Measurements from ENCODE around the gene DPM2. TPM values are rescaled to one million over a fixed set of nuclear protein-coding genes. Genes with fewer than 3 reads are reported as not detected.

The DPM2 gene
- total RNA-seq, 2 donors from 2014 or later, result 25.1 to 28.6 TPM

GRCh38 chr9:127927201-127927987, 10.3 kb downstream of the DPM2 start:
- peak; percentile 78 to 90 for DNase-seq

GRCh38 chr9:127926906-127927200, 10.8 kb downstream of the DPM2 start:
- no peak for ATAC-seq
- intact Hi-C loops (cut with DNase I, micrococcal nuclease), result loop anchor here in 1 of 2 donors (10.0 kb wide), 1 partner anchor 332 kb away; no protein-coding TSS in a partner anchor
- no peak for DNase-seq

More at GRCh38 chr9:127927201-127927987, 10.3 kb downstream of the DPM2 start:
- peak; percentile 74 for ATAC-seq
- intact Hi-C loops (cut with DNase I, micrococcal nuclease), result loop anchor here in 1 of 2 donors (10.0 kb wide), 1 partner anchor 333 kb away; no protein-coding TSS in a partner anchor

GRCh38 chr9:127925959-127926905, 11.4 kb downstream of the DPM2 start:
- intact Hi-C loops (cut with DNase I, micrococcal nuclease), result loop anchor here in 1 of 2 donors (10.0 kb wide), 1 partner anchor 331 kb away; no protein-coding TSS in a partner anchor
- ATAC-seq (no peak), DNase-seq (no peak)

- intact Hi-C loops (cut with DNase I, micrococcal nuclease), result loop anchor here in 1 of 2 donors (10.0 kb wide), 1 partner anchor 330 kb away; no protein-coding TSS in a partner anchor
- no peak for DNase-seq
- no peak for ATAC-seq
Observed at GRCh38 chr9:127924736-127925444, 12.8 kb downstream of the DPM2 start.

- ATAC-seq, result no peak
- intact Hi-C loops (cut with DNase I, micrococcal nuclease), result loop anchor here in 1 of 2 donors (10.0 kb wide), 1 partner anchor 329 kb away; no protein-coding TSS in a partner anchor
Observed at GRCh38 chr9:127923771-127924170, 13.9 kb downstream of the DPM2 start.

GRCh38 chr9:127923046-127923445, 14.6 kb downstream of the DPM2 start:
- intact Hi-C loops (cut with DNase I, micrococcal nuclease), result loop anchor here in 1 of 2 donors (10.0 kb wide), 1 partner anchor 328 kb away; no protein-coding TSS in a partner anchor
- DNase-seq, result no peak
- no peak for ATAC-seq

More at GRCh38 chr9:127923771-127924170, 13.9 kb downstream of the DPM2 start:
- no peak for DNase-seq

- intact Hi-C loops (cut with DNase I, micrococcal nuclease), result loop anchor here in 1 of 2 donors (10.0 kb wide), 1 partner anchor 327 kb away; no protein-coding TSS in a partner anchor
- DNase-seq (peak in 1 of 2 donors; percentile 78), ATAC-seq (peak; percentile 30)
Observed at GRCh38 chr9:127921557-127922120, 16.0 kb downstream of the DPM2 start.

GRCh38 chr9:127920794-127921193, 16.9 kb downstream of the DPM2 start:
- ATAC-seq, result no peak

GRCh38 chr9:127919253-127919815, 18.3 kb downstream of the DPM2 start:
- ATAC-seq (peak; percentile 61), DNase-seq (peak; percentile 67 to 90)
- intact Hi-C loops (cut with DNase I, micrococcal nuclease), result loop anchor here in 1 of 2 donors (10.0 kb wide), 1 partner anchor 135 kb away; the partner anchor contains the start of gene CDK9

More at GRCh38 chr9:127920794-127921193, 16.9 kb downstream of the DPM2 start:
- no peak for DNase-seq
- intact Hi-C loops (cut with DNase I, micrococcal nuclease), result loop anchor here in 1 of 2 donors (10.0 kb wide), 1 partner anchor 326 kb away; no protein-coding TSS in a partner anchor

GRCh38 chr9:127918183-127919107, 19.2 kb downstream of the DPM2 start:
- intact Hi-C loops (cut with DNase I, micrococcal nuclease), result loop anchor here in 1 of 2 donors (10.0 kb wide), 1 partner anchor 134 kb away; the partner anchor contains the start of gene CDK9
- ATAC-seq (no peak), DNase-seq (no peak)

- intact Hi-C loops (cut with DNase I, micrococcal nuclease), result loop anchor here in 1 of 2 donors (10.0 kb wide), 1 partner anchor 133 kb away; the partner anchor contains the start of gene CDK9
- DNase-seq (no peak), ATAC-seq (no peak)
Observed at GRCh38 chr9:127917603-127918002, 20.1 kb downstream of the DPM2 start.

GRCh38 chr9:127916720-127917581, 20.7 kb downstream of the DPM2 start, which contains the start of gene ST6GALNAC4:
Gene ST6GALNAC4, minus strand, starts transcription at chr9:127917041. Its CDS starts 622 bp downstream, at chr9:127916419.
- intact Hi-C loops (cut with DNase I, micrococcal nuclease), result loop anchor here in 1 of 2 donors (10.0 kb wide), 1 partner anchor 132 kb away; the partner anchor contains the start of gene CDK9
- DNase-seq (peak; percentile 92 to 95), ATAC-seq (peak; percentile 71)

GRCh38 chr9:127915801-127916719, 21.6 kb downstream of the DPM2 start:
- DNase-seq, result no peak
- ATAC-seq, result no peak
- intact Hi-C loops (cut with DNase I, micrococcal nuclease), result loop anchor here in 1 of 2 donors (10.0 kb wide), 1 partner anchor 131 kb away; the partner anchor contains the start of gene CDK9

GRCh38 chr9:127915325-127915752, 22.3 kb downstream of the DPM2 start:
- ATAC-seq (peak; percentile 12), DNase-seq (peak; percentile 63 to 70)
- intact Hi-C loops (cut with DNase I, micrococcal nuclease), result loop anchor here in 1 of 2 donors (10.0 kb wide), 1 partner anchor 131 kb away; the partner anchor contains the start of gene CDK9
